GM12892 (cell line): Measurements from ENCODE around the gene SRSF3.
"Not testable (repeated sequence)": the region's sequence is repeated elsewhere in the genome, so short reads cannot be mapped to it uniquely, and the experiment has no call there.

ENCODE experiments used
- DNase-seq: peaks from one replicate; pipeline ENCODE4 v3.0.0; 2011; ENCODE audit not compliant: insufficient read length
- FAIRE-seq: peaks from 2 replicates; lab custom pipeline; 2011; peaks lifted over from hg19 to GRCh38; lab: Jason Lieb, UNC
- POLR2A ChIP-seq: IDR thresholded peaks from 2 replicates; pipeline ENCODE4 v1.6.1; 2011; ENCODE audit warnings: low read depth, low read length, control low read depth
- POLR2AphosphoS5 ChIP-seq: IDR thresholded peaks from 2 replicates; pipeline ENCODE4 v1.6.1; 2011; ENCODE audit warnings: low read depth, low read length, control low read depth
- TAF1 ChIP-seq: IDR thresholded peaks from 2 replicates; pipeline ENCODE4 v1.6.1; 2011; ENCODE audit warnings: low read depth, mild to moderate bottlenecking, control low read depth, low read length, borderline replicate concordance

The SRSF3 gene

DNA sequence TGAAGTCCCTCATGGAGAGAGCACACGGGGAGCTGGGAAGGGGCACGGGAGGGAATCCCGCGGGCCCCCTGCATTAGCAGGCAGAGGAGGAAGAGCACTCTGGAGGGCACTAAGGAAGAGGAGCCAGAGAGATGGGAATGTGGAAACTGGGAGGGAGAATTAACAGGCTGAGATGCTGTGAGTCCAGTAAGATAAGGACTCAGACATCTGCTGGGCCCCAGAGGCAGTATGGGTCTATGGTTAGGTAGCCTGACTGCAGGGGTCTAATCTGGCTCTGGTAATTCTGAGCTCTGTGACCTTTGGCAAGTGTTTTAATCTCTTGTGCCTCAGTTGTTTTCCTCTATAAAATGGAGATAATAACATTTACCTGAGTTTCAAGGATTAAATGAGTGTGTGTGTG lies 15.7 kb upstream of the SRSF3 start:
- DNase-seq (no peak), FAIRE-seq (no peak)
- TF ChIP-seq POLR2A (no peak), POLR2AphosphoS5 (no peak), TAF1 (no peak)

DNA sequence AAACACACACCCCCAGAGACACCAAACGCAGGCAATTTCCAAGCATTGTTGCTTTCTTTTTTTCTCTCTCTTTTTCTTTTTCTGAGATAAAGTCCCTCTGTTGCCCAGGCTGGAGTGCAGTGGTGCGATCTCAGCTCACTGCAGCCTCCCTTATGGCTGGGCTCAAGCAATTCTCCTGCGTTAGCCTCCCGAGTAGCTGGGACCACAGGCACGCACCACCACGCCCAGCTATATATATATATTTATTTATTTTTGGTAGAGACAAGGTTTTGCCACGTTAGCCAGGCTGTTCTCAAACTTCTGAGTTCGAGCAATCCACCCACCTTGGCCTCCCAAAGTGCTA lies 14.0 kb upstream of the SRSF3 start:
- DNase-seq (no peak), FAIRE-seq (no peak)
- TF ChIP-seq POLR2A (no peak), POLR2AphosphoS5 (no peak), TAF1 (no peak)

DNA sequence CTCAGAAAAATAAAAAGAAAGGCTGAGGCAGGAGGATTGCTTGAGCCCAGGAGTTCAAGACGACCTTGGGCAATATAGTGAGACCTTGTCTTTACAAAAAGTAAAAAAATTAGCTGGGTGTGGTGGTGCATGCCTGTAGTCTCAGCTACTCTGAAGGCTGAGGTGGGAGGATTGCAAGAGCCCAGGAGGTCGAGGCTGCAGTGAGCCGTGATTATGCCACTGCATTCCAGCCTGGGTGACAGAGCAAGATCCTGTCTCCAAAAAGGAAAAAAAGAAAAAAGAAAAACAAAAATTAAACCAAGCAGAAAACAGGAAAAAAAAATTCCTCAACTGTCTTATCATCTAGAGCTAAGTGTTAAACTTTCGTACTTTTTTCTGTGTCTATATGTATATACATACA lies 12.4 kb upstream of the SRSF3 start:
- TF ChIP-seq POLR2AphosphoS5 (no peak), TAF1 (no peak), POLR2A (no peak)
- no peak for DNase-seq
- no peak for FAIRE-seq

DNA sequence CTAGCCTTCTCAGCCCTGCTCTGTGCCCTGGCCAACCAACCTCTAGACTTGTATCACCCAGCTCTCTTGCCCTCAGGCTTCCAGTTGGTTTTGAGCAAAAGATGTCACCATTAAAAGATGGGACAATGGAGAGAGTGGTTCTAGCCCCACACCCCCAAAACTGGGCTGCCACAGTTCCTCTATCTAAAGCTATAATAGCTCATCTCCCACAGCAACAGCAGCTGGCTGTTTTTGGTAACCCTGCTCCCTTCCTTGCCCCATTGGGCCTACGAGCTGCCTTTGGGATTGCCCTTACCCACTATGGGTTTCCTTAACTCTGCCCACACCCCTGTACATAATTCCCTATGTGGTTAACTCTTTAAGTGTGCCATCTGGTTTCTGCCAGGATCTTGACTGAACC lies 7.6 kb upstream of the SRSF3 start:
- no peak for TF ChIP-seq POLR2AphosphoS5
- TF ChIP-seq TAF1, result no peak
- no peak for TF ChIP-seq POLR2A
- no peak for DNase-seq
- FAIRE-seq, result no peak

- DNase-seq, FAIRE-seq: not testable (repeated sequence)
Observed at GRCh38 chr6:36589025-36589400, 5.1 kb upstream of the SRSF3 start.

- TF ChIP-seq POLR2AphosphoS5, result no peak
- FAIRE-seq (no peak), DNase-seq (no peak)
Observed at GRCh38 chr6:36590237-36590636, 3.9 kb upstream of the SRSF3 start.

GRCh38 chr6:36592221-36592655 lies 1.9 kb upstream of the SRSF3 start:
- TF ChIP-seq POLR2A (no peak), POLR2AphosphoS5 (no peak), TAF1 (no peak)
- DNase-seq (no peak), FAIRE-seq (no peak)

- TF ChIP-seq POLR2A, result no peak
- TF ChIP-seq POLR2AphosphoS5, result no peak
- no peak for TF ChIP-seq TAF1
- FAIRE-seq, result no peak
- DNase-seq, result no peak
Observed at GRCh38 chr6:36593569-36594028, 563 bp upstream of the SRSF3 start.

GRCh38 chr6:36594816-36595643 lies 868 bp downstream of the SRSF3 start:
- DNase-seq (no peak), FAIRE-seq (no peak)
- TF ChIP-seq TAF1 (no peak), POLR2A (peak; percentile 61), POLR2AphosphoS5 (peak; percentile 50; the same call in 1 of the 2 replicates)

DNA sequence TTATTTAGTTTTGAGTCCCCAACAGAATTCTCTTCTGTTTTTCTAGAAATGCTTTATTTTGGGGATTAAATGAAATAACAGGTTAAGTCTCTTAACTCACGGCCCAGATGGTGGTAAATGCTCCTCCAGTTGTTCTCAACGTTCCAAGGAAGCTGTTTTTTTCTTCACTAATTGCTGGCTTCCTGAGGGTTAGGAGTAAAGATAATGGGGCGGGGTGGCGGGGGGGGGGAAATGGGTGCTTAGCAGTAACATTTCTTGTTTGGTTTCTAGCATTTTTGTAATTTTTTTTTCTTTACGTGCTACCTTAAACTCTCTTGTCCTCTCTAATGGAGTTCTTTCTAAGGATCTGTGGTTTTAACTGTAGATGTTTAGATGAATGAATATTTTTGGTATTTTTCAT lies 2.2 kb downstream of the SRSF3 start:
- TF ChIP-seq POLR2AphosphoS5, result no peak
- TF ChIP-seq POLR2A, result no peak
- TF ChIP-seq TAF1, result no peak
- FAIRE-seq (no peak), DNase-seq (no peak)

DNA sequence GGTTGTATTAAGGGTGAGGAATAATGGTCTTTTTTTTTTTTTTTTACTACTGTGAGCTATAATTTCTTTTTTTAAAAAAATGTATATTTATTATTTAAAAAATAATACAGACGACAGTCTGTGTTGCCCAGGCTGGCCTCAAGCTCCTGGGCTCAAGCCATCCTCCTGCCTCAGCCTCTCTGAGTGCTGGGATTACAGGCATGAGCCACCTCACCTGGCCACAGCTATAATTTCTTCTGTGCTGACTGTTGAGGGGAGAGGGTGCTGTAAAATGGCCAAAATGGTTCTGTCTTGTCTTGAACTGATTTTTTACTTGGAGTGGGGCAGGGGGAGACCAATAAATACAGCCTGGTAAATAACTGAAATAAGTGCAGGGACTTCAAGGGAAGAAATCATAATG lies 3.6 kb downstream of the SRSF3 start:
- no peak for TF ChIP-seq POLR2A
- DNase-seq (no peak), FAIRE-seq (no peak)

DNA sequence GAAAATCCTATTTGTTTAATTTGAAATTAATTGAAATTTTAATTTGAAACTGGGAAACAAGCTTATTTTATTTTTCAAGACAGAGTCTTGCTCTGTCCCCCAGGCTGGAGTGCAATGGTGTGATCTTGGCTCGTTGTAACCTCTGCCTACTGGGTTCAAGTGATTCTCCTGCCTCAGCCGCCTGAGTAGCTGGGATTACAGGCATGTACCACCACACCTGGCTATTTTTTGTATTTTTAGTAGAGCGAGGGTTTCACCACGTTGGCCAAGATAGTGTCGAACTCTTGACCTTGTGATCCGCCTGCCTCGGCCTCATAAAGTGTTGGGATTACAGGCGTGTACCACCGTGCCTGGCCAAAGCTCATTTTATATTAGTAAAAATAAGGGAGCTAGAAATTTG lies 4.2 kb downstream of the SRSF3 start:
- TF ChIP-seq POLR2A (no peak), TAF1 (no peak), POLR2AphosphoS5 (no peak)
- DNase-seq (no peak), FAIRE-seq (no peak)
